Thyroid gland (tissue), 4 donors: ENCODE measurements around the gene ZFHX3.

Experiments
- CTCF ChIP-seq, 6 experiments: fragments of 200-600 bp in 3 of 6; fragments of 450-650 bp in 3 of 6; sonication (generic) in 3 of 6; IDR thresholded peaks; one replicate each; pipeline ENCODE4 v1.5.1; 2016 to 2019; ENCODE audit warnings: antibody characterized with exemption in 6 of 6, mild to moderate bottlenecking in 2 of 6, inconsistent platforms in 1 of 6, moderate library complexity in 1 of 6
- POLR2A ChIP-seq, 2 donors: fragments of 450-650 bp; IDR thresholded peaks; one replicate each; pipeline ENCODE4 v1.6.1; 2017; ENCODE audit warnings: antibody characterized with exemption in 2 of 2, mild to moderate bottlenecking in 2 of 2, moderate library complexity in 1 of 2

- TF ChIP-seq POLR2A (IDR thresholded peaks at IDR 0.05) (no peak), CTCF (IDR thresholded peaks at IDR 0.05) (no peak)
Measured at GRCh38 chr16:72952404-72952803, 95.5 kb downstream of the ZFHX3 start.
